ENCODE measurements around the gene WASF1.
A peak's percentile ranks its signal among the peaks of the same experiment; 100 is the strongest.

Gene WASF1

GRCh38 chr6:110191477-110191876, 12.0 kb upstream of the WASF1 start:
- no peak overlapping the region for H3K4me3 ChIP-seq (ENCODE audit: low read depth, low read length)
- H3K36me3 ChIP-seq (ENCODE audit: control insufficient read depth, insufficient read depth, low read length), result no peaks in the 10 kb centered on the region
- no peaks in the 10 kb centered on the region for H3K4me1 ChIP-seq (ENCODE audit: control insufficient read depth, insufficient read depth, low read length)
- H3K9ac ChIP-seq (ENCODE audit: low read depth, low read length), result no peak overlapping the region
- H3K9me3 ChIP-seq (ENCODE audit: control insufficient read depth, insufficient read depth, low read length), result no peaks in the 10 kb centered on the region
- H3K27me3 ChIP-seq (ENCODE audit: control insufficient read depth, insufficient read depth, low read length), result no peaks in the 10 kb centered on the region

- Histone ChIP-seq H3K9ac (ENCODE audit: low read depth, low read length) (no peak overlapping the region), H3K9me3 (ENCODE audit: control insufficient read depth, insufficient read depth, low read length) (no peaks in the 10 kb centered on the region), H3K4me1 (ENCODE audit: control insufficient read depth, insufficient read depth, low read length) (no peaks in the 10 kb centered on the region), H3K4me3 (ENCODE audit: low read depth, low read length) (no peak overlapping the region), H3K27me3 (ENCODE audit: control insufficient read depth, insufficient read depth, low read length) (no peaks in the 10 kb centered on the region), H3K36me3 (ENCODE audit: control insufficient read depth, insufficient read depth, low read length) (no peaks in the 10 kb centered on the region)
These were observed 11.3 kb upstream of the WASF1 start for GRCh38 chr6:110190726-110191125.

GRCh38 chr6:110188791-110189190, 9.3 kb upstream of the WASF1 start:
- Histone ChIP-seq H3K4me1 (ENCODE audit: control insufficient read depth, insufficient read depth, low read length) (no peaks in the 10 kb centered on the region), H3K36me3 (ENCODE audit: control insufficient read depth, insufficient read depth, low read length) (no peaks in the 10 kb centered on the region), H3K9ac (ENCODE audit: low read depth, low read length) (no peak overlapping the region), H3K9me3 (ENCODE audit: control insufficient read depth, insufficient read depth, low read length) (no peaks in the 10 kb centered on the region), H3K27me3 (ENCODE audit: control insufficient read depth, insufficient read depth, low read length) (no peaks in the 10 kb centered on the region), H3K4me3 (ENCODE audit: low read depth, low read length) (no peak overlapping the region)

GRCh38 chr6:110185879-110186278, 6.4 kb upstream of the WASF1 start:
- H3K4me1 ChIP-seq (ENCODE audit: control insufficient read depth, insufficient read depth, low read length), result no peaks in the 10 kb centered on the region
- H3K9ac ChIP-seq (ENCODE audit: low read depth, low read length), result no peak overlapping the region
- no peaks in the 10 kb centered on the region for H3K36me3 ChIP-seq (ENCODE audit: control insufficient read depth, insufficient read depth, low read length)
- no peak overlapping the region for H3K4me3 ChIP-seq (ENCODE audit: low read depth, low read length)
- H3K9me3 ChIP-seq (ENCODE audit: control insufficient read depth, insufficient read depth, low read length), result no peaks in the 10 kb centered on the region
- H3K27me3 ChIP-seq (ENCODE audit: control insufficient read depth, insufficient read depth, low read length), result no peaks in the 10 kb centered on the region

- Histone ChIP-seq H3K36me3 (ENCODE audit: control insufficient read depth, insufficient read depth, low read length) (no peaks in the 10 kb centered on the region), H3K9me3 (ENCODE audit: control insufficient read depth, insufficient read depth, low read length) (no peaks in the 10 kb centered on the region), H3K9ac (ENCODE audit: low read depth, low read length) (no peak overlapping the region), H3K4me3 (ENCODE audit: low read depth, low read length) (no peak overlapping the region), H3K4me1 (ENCODE audit: control insufficient read depth, insufficient read depth, low read length) (no peaks in the 10 kb centered on the region), H3K27me3 (ENCODE audit: control insufficient read depth, insufficient read depth, low read length) (no peaks in the 10 kb centered on the region)
These were observed 3.9 kb upstream of the WASF1 start for GRCh38 chr6:110183292-110183885.

- peak overlapping the region; percentile 82 for H3K9ac ChIP-seq (ENCODE audit: low read depth, low read length)
- H3K27me3 ChIP-seq (ENCODE audit: control insufficient read depth, insufficient read depth, low read length), result no peaks in the 10 kb centered on the region
- H3K9me3 ChIP-seq (ENCODE audit: control insufficient read depth, insufficient read depth, low read length), result no peaks in the 10 kb centered on the region
- no peaks in the 10 kb centered on the region for H3K36me3 ChIP-seq (ENCODE audit: control insufficient read depth, insufficient read depth, low read length)
- H3K4me1 ChIP-seq (ENCODE audit: control insufficient read depth, insufficient read depth, low read length), result no peaks in the 10 kb centered on the region
- H3K4me3 ChIP-seq (ENCODE audit: low read depth, low read length), result peak overlapping the region; percentile 99
These were observed 1.9 kb upstream of the WASF1 start for GRCh38 chr6:110181131-110182030.

- H3K9me3 ChIP-seq (ENCODE audit: control insufficient read depth, insufficient read depth, low read length), result no peaks in the 10 kb centered on the region
- H3K4me1 ChIP-seq (ENCODE audit: control insufficient read depth, insufficient read depth, low read length), result no peaks in the 10 kb centered on the region
- no peaks in the 10 kb centered on the region for H3K36me3 ChIP-seq (ENCODE audit: control insufficient read depth, insufficient read depth, low read length)
- peak within 1 kb of the TSS; percentile 99 for H3K4me3 ChIP-seq (ENCODE audit: low read depth, low read length)
- H3K27me3 ChIP-seq (ENCODE audit: control insufficient read depth, insufficient read depth, low read length), result no peaks in the 10 kb centered on the region
- peak within 1 kb of the TSS; percentile 96 for H3K9ac ChIP-seq (ENCODE audit: low read depth, low read length)
These were observed 948 bp upstream of the WASF1 start, which contains the start of gene CDC40 for GRCh38 chr6:110180228-110181008. CDC40 (plus strand) TSS chr6:110180427; CDS start chr6:110180445, 18 bp downstream.

- Histone ChIP-seq H3K4me3 (ENCODE audit: low read depth, low read length) (peak overlapping the region; percentile 88), H3K9me3 (ENCODE audit: control insufficient read depth, insufficient read depth, low read length) (no peaks in the 10 kb centered on the region), H3K27me3 (ENCODE audit: control insufficient read depth, insufficient read depth, low read length) (no peaks in the 10 kb centered on the region), H3K9ac (ENCODE audit: low read depth, low read length) (peak overlapping the region; percentile 96), H3K36me3 (ENCODE audit: control insufficient read depth, insufficient read depth, low read length) (no peaks in the 10 kb centered on the region), H3K4me1 (ENCODE audit: control insufficient read depth, insufficient read depth, low read length) (no peaks in the 10 kb centered on the region)
These were observed 654 bp downstream of the WASF1 start for GRCh38 chr6:110178626-110179405.

GRCh38 chr6:110173506-110174132, 5.9 kb downstream of the WASF1 start:
- Histone ChIP-seq H3K9ac (ENCODE audit: low read depth, low read length) (no peak overlapping the region), H3K27me3 (ENCODE audit: control insufficient read depth, insufficient read depth, low read length) (no peaks in the 10 kb centered on the region), H3K4me1 (ENCODE audit: control insufficient read depth, insufficient read depth, low read length) (peaks cover 7% of the 10 kb centered on the region)

GRCh38 chr6:110170081-110170480, 9.4 kb downstream of the WASF1 start:
- H3K36me3 ChIP-seq (ENCODE audit: control insufficient read depth, insufficient read depth, low read length), result no peaks in the 10 kb centered on the region
- no peak overlapping the region for H3K4me3 ChIP-seq (ENCODE audit: low read depth, low read length)
- H3K9ac ChIP-seq (ENCODE audit: low read depth, low read length), result no peak overlapping the region
- H3K27me3 ChIP-seq (ENCODE audit: control insufficient read depth, insufficient read depth, low read length), result no peaks in the 10 kb centered on the region
- peaks cover 10% of the 10 kb centered on the region for H3K4me1 ChIP-seq (ENCODE audit: control insufficient read depth, insufficient read depth, low read length)
- H3K9me3 ChIP-seq (ENCODE audit: control insufficient read depth, insufficient read depth, low read length), result no peaks in the 10 kb centered on the region

More at GRCh38 chr6:110173506-110174132, 5.9 kb downstream of the WASF1 start:
- Histone ChIP-seq H3K4me3 (ENCODE audit: low read depth, low read length) (no peak overlapping the region), H3K36me3 (ENCODE audit: control insufficient read depth, insufficient read depth, low read length) (no peaks in the 10 kb centered on the region), H3K9me3 (ENCODE audit: control insufficient read depth, insufficient read depth, low read length) (no peaks in the 10 kb centered on the region)

GRCh38 chr6:110158479-110158878, 21.0 kb downstream of the WASF1 start:
- Histone ChIP-seq H3K9ac (ENCODE audit: low read depth, low read length) (no peak overlapping the region), H3K4me3 (ENCODE audit: low read depth, low read length) (no peak overlapping the region), H3K36me3 (ENCODE audit: control insufficient read depth, insufficient read depth, low read length) (no peaks in the 10 kb centered on the region), H3K27me3 (ENCODE audit: control insufficient read depth, insufficient read depth, low read length) (no peaks in the 10 kb centered on the region), H3K9me3 (ENCODE audit: control insufficient read depth, insufficient read depth, low read length) (peaks cover 3% of the 10 kb centered on the region), H3K4me1 (ENCODE audit: control insufficient read depth, insufficient read depth, low read length) (peaks cover 4% of the 10 kb centered on the region)

Data from iPS-15b (cell line).